Inferior parietal cortex (tissue), 1 donor: Measurements from ENCODE around the gene RAB13.
A peak's percentile ranks its signal among the peaks of the same experiment; 100 is the strongest.

ENCODE experiments used
- DNase-seq: peaks from one replicate; pipeline ENCODE4 v3.0.0-alpha.2; 2016; ENCODE audit errors: extremely low spot score

The RAB13 gene

GRCh38 chr1:153978274-153978909 is 7.7 kb downstream of the RAB13 start:
- DNase-seq: no peak

DNA sequence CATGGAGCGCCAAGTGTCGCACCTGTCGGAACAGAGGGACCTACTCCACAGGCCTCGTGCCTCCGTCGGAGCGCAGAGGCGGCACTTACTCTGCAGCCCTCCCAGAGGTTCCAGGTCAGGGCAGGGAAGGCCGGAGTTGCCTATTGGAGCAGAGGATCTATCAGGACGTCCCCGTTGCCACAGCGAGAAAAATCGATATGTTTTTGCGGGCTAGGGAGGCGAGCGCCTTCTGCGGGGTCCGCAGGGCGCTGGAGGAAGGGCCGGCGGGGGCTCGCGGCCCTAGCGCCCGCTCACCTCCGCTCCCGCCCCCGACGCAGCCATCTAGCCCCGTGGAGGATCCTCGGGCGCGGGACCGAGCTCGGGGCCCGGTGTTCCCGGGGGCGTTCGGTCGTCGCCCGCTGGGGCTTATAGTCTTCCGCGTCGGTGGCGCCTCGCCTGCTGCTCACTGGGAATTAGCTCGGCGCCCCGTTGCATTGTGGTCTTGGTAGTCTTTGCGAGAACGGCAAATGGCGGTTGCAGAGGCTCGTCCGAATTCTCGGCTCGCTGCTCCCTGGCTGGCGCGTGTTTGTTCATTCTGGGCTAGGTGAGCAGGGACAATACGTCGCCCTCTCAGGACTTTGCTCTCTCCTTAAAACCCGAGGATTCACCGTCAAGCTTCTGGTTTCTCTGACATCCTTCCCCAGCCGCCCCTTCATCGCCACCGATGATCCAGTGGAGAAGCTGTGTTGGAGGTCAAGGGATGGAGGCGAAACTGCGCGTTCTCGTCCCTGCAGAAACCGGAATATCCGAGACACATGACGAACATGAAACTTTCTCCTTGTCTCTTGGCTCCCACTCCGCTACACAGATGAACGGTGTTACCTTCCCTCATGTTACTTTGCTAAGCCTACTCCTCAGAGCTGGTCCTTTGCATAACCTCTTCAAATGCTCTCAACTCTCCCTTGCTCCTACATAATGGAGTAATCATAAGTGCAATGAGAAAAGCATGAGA is 8.6 kb downstream of the RAB13 start, which contains the start of gene JTB:
Gene JTB (minus strand): TSS at position 425 of the 991 bp plus-strand sequence. CDS start 422 bp downstream, at position 3.
- peak; percentile 90 for DNase-seq

- DNase-seq: no peak
These were observed 9.3 kb downstream of the RAB13 start for GRCh38 chr1:153976819-153977249.

DNA sequence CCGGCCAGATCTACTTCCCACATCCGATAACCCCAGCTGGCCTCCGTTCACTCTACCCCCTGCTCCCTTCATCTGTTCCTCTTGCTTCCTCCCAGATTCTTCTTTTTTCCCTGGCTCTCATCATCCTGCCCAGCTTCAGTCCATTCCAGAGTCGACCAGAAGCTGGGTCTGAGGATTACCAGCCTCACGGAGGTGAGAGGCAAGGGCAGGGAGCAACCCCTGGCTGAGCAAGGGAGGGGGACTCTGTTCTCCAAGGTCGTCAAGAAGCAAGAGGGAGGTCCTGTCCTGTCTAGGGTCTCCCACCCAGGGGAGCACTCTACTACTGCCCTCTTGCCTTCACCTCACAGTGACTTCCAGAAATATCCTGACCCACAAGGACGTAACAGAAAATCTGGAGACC is 12.6 kb downstream of the RAB13 start:
- no peak for DNase-seq

- DNase-seq: no peak
These were observed 13.1 kb downstream of the RAB13 start for GRCh38 chr1:153973071-153973470.

GRCh38 chr1:153970346-153970745 is 15.8 kb downstream of the RAB13 start:
- DNase-seq: no peak

GRCh38 chr1:153968972-153969371 is 17.2 kb downstream of the RAB13 start:
- DNase-seq: no peak

DNA sequence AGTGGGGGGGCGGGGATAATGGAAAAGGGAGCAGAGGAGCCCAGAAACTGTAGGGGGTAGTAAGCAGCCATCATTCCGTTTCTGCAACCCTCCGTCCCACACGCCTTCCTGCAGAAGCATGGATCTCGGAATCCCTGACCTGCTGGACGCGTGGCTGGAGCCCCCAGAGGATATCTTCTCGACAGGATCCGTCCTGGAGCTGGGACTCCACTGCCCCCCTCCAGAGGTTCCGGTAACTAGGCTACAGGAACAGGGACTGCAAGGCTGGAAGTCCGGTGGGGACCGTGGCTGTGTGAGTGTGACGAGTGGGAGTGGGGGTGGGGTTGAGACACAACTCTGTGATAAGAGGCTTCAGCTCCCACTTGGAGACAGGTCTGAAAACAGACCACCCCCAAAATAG is 17.7 kb downstream of the RAB13 start:
- no peak for DNase-seq

GRCh38 chr1:153968000-153968363 is 18.2 kb downstream of the RAB13 start:
- no peak for DNase-seq

DNA sequence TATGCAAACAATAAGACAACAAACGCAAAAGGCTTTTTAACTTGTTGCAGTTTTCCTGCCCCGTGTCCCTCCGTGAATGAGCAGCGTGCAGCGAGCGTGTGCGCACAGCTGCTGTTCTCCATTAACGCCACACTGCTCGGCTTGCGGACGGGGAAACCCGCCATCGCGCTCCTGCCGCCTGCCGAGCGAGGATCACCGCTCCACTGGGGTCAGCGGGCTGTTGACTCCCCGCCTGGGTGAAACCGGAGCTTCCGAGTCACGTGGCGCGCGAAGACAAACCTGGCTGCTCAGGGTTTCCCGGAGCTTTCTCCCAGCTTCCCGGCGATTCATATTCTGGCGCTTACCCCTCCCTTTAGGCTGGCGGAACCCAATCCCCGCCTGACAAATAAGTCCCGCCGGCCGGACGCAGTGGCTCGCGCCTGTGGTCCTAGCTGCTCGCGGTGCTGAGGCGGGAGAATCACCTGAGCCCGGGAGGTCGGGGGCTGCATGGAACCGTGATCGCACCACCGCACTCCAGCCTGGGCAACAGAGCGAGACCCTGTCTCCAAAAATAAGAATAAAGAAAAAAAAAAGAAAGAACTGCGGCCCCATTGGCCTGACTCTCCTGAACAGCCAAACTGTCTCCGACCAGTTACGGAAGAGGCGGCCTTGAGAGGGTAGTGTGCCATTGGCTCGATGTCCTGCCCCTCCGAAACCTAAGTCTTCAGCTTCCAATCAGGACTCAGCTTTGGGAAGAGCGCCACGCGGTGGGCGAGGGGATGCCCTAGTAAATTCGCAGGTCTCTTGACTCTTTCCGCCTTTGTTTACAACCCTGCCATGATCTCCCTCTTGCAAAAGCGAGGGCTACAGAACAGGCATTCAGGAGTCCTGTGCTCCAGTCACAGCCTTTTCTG is 18.8 kb downstream of the RAB13 start, which contains the start of gene CREB3L4:
Gene CREB3L4 (plus strand): TSS at position 796 of the 893 bp plus-strand sequence. CDS start 624 bp downstream, outside the sequence.
- DNase-seq: peak; percentile 98

GRCh38 chr1:153963850-153964331 is 22.2 kb downstream of the RAB13 start:
- DNase-seq: no peak

- peak; percentile 98 for DNase-seq
These were observed 22.9 kb downstream of the RAB13 start, which contains the start of gene SLC39A1 for GRCh38 chr1:153963030-153963849. Gene SLC39A1, minus strand, starts transcription at chr1:153963537. Its CDS starts 822 bp downstream, at chr1:153962715.

- no peak for DNase-seq
These were observed 23.8 kb downstream of the RAB13 start for GRCh38 chr1:153962088-153963029.

DNA sequence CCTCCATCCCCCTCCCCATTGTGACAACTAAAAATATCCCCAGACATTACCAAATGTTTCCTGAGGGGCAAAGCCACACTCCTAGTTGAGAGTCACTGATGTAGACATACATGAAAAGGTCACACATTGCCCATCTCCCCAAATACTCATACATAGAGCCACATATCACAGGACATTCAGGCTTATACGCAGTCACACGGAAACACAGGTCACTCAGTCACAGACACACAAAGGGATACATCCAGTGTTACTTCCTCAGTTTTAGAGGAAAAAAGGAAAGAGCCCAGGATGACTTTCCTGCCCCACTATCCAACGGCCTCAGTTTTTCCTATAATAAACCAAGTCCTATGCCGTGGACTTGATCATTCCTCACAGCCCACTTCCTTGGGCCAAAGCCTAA is 24.7 kb downstream of the RAB13 start:
- no peak for DNase-seq

- DNase-seq: no peak
These were observed 25.9 kb downstream of the RAB13 start for GRCh38 chr1:153960206-153960605.

DNA sequence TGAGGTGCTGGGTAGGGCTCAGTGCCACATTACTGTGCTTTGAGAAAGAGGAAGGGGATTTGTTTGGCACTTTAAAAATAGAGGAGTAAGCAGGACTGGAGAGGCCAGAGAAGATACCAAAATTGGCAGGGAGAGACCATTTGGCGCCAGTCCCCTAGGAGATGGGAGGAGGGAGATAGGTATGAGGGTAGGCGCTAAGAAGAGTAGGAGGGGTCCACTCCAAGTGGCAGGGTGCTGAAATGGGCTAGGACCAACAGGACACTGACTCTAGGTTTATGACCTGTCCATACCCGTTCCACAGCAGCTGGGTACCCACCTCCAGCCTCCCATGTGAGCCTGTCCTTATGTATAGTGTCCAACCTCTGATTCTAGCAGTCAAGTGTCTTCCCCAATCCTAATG is 26.7 kb downstream of the RAB13 start:
- DNase-seq: no peak

- DNase-seq: no peak
These were observed 27.2 kb downstream of the RAB13 start for GRCh38 chr1:153958961-153959260.

DNA sequence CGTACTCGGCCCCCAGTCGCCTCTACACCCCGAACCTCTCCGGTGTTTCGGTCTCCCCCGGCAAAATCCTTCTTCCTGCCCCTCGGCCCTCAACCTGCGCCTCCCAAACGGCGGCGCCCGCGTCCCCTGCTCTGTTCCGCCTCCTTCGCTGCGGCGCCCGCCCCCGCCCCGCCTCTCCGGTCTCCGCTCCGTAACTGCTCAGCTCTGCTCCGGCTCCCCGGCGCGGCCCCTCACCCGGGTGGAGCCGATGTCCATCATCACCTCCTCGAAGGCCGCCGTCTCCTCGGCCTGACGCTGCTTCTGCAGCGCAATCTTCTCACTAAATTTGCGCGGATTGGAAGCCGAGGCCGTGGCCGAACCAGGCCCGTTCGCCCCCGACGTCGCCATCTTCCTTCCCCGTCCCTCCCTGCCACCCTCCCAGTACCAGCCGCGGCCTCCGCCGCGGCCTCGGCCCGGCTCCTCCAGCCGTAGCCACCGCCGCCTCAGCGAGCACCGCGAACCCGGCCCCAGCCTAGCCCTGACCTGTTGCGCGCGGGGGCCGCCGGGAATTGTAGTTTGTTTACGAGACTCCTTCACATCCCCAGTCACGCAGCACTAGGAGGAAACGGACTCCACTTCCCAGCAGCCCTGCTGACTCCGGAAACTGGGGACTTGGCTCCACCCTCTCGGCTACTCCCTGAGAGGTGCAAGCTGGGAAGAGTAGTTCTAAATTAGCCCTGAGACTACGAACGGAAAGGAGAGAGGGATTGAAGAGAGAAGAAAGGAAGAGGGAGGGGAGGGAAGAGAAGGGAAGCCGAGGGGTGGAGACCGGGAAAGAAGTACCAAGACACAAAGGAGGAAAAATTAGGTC is 27.8 kb downstream of the RAB13 start, which contains the start of gene CRTC2:
Gene CRTC2 (minus strand): TSS at position 502 of the 850 bp plus-strand sequence. CDS start 115 bp downstream, at position 387.
- peak; percentile 99 for DNase-seq
